Measurements from ENCODE around the gene CDRT4.

The CDRT4 gene

DNA sequence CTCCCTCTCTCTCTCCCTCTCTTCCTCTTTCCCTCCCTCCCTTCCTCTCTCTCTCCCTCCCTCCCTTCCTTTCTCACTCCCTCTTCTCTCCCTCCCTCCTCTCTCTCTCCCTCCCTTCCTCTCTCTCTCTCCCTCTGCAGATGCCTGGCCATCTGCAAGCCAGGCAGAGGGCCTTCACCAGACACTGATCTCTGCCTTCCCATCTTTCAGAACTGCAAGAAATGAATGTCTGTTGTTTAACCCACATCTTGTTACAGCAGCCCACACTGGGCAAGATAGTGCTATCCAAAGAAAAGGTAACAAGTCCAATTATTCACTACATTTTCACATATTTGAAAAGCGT, 26.2 kb upstream of the CDRT4 start:
- DNase-seq: no peak
- intact Hi-C loops (cut with DNase I): no loop called here

DNA sequence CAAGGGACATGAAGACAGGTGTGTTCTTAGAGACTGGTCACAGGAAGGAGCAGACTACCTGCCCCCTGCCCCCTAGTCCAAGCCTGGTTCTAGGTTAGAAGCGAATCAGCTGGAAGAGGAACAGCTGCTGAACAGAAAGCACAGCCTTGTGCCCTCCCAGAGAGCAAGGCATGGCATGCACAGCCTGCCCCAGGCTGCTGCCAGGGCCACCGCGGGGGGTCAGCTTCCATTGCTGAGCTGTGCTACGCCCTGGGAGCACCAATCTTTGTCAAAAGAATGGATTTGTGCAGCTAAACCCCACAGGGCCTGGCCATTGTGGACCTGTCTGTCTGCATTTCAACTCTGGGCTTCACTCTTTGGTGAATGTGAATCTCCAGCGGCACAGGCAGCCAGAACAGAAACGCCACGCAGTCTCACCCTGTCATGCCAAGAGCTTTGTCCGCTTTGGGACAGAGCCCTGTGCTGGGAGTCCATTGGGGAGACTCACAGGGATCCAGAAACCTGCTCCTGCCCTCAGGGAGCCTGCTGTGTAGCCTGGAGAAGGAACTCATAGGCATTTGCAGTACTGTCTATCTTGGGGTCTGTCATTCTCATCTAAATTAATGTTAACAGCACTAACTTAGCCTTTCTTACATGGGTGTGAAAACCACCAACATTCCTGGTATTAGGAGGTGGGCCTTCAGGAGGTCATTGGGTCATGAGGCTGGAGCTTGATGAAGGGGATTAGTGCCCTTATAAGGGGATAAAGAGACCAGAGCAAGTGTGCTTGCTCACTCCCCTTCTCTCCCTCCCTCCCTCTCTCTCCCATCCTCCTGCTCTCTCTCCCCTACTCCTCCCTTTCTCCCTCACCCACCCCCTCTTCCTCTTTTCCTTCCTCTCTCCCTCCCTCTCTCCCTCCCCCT, 25.6 kb upstream of the CDRT4 start:
- peak in 1 of 10 donors; percentile 24 for DNase-seq
- intact Hi-C loops (cut with DNase I): no loop called here

DNA sequence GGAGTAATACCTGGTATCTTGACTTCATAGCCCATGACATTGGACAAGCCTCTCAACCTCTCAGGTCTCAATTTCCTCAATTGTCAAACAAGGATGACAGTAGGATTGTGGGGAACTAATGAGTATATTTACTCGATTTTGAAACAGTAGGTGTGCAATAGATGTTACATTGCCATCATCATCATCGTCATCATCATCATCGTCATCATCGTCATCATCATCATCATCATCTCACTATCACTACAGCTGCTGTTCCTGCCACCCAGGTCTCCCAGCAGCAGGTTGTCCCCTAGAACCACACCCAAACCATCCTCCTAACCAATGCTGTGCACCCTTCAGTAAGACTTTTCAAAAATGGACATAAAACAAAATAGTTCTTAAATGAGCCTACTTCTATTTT, 24.8 kb upstream of the CDRT4 start:
- intact Hi-C loops (cut with DNase I): no loop called here
- no peak for DNase-seq

DNA sequence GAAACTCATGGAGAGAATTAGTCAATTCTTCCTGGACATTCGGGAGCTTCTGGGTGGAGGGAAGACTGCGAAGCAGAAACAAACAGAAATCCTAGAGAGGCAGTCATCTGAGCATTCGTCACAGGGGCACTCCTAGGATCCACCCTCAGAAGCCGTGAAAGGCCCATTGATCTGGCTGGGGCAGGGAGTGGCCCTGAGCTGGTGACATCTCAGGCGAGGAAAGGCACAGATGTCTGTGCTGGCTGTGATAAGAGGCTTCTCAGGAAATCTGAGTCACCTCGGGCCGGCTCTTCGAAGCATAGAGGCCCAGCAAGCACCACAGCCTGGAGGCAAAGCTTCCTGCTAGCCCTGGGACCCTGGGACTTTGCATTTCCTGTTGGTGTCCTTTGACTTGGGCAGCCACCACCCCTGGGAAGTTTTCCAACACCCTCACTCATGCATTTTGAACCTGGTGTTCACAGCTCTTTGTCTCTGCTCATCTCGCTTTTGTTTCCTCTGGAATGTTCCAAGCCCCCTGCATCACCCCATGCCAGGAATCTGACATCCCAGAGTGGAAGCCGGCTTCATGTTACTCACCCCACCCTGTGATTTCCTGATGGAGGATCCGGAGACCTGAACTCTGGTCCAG, 23.3 kb upstream of the CDRT4 start:
- intact Hi-C loops (cut with DNase I): no loop called here
- peak in 9 of 10 donors; percentile 33 to 94 (median 60) for DNase-seq

DNA sequence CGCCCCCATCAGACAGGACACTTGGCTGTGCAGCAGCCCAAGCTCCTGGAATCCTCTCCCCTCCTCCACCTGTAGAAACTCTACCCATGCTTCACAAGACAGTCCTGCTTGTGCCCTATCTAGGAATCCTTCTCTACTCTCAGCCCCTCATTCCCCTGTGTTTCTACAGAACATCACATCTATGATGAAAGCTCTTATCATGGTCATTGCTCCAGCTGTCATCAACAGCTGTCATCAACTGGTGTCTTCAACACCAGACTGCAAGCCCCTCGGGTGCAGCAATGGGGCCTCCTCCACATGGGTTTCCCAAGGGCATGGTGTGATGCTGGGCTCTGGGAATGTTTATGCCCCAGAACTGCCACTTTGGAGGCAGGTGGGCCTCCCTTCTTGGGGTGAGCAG, 21.1 kb upstream of the CDRT4 start:
- no peak for DNase-seq
- intact Hi-C loops (cut with DNase I): no loop called here

DNA sequence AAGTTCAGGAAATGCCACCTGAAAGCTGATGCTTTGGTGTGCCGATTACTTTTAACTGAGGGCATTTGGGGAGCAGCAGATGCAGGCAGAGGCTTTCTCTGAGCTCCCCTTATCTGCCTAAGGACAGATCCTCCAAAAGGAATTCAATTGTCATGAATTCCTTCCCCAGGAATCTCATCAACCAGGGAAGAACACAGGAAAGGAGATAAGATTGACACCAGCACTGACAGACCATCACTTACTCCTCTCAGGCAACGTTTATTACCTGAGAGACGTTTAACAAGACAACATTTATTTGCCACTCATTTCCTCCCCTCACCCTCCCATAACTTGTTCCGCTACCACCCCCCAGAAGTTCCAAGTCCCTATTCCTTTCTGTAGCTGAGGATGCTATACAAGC, 17.6 kb upstream of the CDRT4 start:
- intact Hi-C loops (cut with DNase I): no loop called here

DNA sequence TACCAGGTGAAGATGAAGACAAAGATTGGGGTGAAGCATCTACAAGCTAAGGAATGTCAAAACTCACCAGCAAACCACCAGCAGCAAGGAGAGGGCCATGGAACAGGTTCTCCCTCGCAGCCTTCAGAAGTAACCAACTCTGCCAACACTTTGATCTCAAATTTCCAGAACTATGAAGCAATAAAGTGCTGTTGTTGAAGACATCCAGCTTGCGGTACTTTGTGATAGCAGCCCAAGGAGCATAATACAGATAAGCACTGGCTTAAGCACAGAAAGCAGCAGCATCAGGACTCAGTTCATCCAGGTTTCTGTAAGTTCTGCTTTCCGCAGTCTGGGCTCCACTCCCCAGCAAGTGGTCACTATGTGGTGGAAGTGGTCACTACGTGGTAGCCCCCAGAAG, 16.0 kb upstream of the CDRT4 start:
- intact Hi-C loops (cut with DNase I): no loop called here
- DNase-seq: no peak

More for the DNA sequence above, 17.6 kb upstream of the CDRT4 start:
- no peak for DNase-seq

DNA sequence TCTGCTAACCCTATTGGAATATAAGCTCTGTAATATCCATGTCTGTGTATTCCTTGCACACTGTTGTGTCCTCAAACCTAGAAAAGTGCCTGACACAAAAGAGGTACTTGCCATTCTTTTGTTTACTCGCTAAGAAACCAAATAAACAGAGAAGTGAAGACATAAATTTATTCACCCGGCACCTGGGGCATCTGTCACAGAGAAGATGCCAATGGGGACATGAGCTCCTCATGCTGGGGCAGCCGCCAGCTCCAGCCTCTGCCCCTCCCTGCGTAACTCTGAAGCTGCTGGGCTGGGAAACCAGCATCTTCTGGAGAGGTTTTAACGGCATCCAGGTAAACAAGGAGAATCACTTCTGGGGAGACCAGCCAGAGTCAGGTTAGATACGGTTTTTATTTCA, 15.1 kb upstream of the CDRT4 start:
- no peak for DNase-seq
- intact Hi-C loops (cut with DNase I): no loop called here

DNA sequence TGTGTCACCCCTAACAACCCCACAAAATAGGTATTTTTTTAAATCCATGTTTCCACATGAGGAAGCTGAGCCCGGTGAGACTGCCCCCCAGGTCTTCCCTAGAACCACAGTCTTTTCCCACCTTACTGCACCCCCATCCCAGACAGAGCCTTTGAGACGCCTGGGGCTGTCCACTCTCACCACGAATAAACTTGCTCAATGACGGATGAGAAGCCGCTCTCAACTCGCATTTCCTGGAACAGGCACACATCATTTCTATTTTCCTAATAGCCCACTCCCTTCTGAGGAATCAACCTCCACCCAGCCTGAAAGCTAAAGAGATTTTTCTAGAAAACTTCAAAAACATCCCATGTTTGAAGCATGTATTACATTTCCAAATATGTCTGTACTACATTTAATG, 14.1 kb upstream of the CDRT4 start:
- intact Hi-C loops (cut with DNase I): no loop called here
- no peak for DNase-seq

DNA sequence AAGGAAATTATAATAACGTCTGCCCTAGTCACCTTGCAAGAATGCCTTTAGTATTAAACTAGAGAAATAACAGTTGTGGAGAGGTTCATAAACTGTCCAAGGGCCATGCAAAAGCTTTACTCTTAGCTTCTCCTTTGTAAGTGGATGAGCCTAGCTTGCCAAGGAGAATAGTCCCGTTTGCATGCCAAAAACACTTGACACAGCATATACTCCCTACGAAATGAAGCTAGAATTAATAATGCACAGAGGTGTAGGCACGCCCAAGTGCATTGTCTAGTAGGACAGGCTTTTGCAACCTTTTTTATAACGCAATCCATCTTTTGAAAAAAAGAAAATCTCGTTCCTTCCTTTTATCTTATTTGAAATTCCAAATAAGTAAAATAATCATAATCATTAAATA, 12.8 kb upstream of the CDRT4 start:
- intact Hi-C loops (cut with DNase I): no loop called here
- DNase-seq: no peak

DNA sequence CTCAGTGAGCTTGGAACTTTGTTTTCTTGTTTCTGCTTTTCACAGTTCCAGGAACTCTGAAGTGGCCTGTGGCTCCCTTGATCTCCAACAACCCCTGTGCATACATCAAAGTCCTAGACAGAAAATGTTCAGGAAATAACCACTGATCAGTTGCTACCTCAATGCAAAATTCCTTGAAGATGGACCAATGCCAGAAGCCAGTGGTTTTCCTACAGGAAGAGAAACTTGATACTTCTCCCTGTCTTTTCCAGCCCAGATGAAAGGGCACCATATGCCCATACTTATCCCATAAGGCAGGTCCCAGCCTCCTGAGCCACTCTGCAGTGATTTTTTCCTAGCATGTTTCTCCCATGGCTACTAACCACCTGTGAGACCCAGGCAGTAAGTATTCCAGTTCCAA, 12.3 kb upstream of the CDRT4 start:
- DNase-seq: no peak
- intact Hi-C loops (cut with DNase I): no loop called here

DNA sequence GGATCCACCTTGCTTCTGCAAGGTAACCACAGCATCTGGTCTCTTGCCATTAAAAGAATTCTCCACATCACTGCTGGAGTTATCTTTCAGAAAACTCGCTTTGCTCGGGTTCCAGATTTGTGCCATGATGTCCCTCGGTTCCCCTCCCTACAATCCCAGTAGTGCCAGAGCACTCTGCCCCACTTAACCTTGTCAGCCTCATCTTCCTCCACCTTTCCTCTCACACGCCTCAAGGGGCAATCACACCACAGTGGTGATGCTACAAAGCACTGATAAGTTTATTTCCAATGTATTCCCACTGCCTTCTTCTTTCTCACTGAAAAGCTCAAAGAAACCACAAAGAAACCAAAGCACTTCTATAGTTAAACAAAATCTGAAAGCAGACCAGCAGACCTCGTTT, 11.4 kb upstream of the CDRT4 start:
- no peak for DNase-seq
- intact Hi-C loops (cut with DNase I): no loop called here

DNA sequence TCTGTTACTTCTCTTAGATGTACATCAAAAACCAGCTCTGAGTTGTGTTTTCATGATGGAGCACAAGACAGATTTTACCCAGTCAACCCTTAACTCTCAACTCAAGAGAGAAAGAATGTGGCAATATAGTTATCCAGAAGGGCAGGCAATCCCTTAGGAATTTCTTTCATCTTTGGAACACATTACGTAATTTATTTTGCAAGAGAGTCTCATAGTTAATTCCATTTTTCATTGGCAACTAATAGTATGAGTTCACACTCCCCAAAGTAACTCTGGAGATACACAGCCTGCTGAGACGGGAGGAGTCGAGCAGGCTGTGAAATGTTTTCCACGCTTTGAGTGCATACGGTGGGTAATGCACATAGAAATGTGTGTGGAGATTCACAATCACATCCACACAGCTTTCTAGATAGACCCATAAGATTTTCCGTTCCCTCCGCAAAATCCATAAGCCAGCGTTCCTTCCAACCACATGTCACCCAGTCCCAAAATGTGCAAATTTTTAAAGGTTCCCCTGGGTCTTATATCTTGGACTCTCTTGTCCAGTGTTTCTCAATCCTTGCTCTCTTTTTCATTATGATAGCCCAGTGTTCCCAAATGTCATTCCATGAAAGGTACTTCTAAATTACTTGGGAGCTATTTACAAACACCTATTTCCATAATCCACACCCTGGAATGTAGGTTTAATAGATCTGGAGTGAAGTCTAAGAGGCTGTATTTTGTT, 8.4 kb upstream of the CDRT4 start:
- intact Hi-C loops (cut with DNase I): no loop called here

DNA sequence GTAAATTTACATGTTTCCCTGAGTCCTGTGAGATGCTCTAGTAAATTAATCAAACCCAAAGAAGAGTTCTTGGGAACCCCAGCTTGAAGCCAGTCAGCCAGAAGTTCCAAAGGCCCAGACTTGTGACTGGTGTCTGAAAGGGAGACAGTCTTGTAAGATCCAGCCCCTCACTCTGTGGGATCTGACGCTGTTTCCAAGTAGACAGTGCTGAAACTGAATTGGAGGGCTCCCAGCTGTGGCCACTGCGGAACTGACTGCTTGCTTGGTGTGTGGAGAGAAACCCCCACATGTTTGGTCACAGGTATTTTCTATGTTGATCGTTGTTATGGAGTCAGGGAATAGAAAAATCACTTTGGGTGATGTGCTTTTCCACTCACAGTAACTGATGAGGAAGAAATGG, 5.5 kb upstream of the CDRT4 start:
- intact Hi-C loops (cut with DNase I): no loop called here

More for the DNA sequence above, 8.4 kb upstream of the CDRT4 start:
- no peak for DNase-seq

DNA sequence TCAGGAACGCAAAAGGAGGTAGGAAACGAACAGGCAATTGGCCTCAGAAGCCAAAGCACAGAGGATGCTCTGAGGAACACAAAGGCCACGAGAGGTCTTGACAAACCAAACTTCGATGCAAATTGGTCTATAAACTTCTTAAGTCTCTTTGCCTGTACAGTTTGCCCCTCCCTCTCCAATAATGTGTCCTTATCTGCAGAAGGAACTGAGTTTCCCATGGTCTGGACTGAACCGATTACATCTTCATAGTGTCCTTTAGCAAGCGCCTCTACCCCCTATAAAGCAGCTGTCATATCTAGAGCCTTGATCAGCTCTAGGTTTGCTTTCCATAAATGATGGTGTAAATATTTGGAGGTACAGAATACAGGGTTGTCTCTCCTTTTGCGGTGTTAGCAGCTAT, 3.1 kb upstream of the CDRT4 start:
- intact Hi-C loops (cut with DNase I): no loop called here
- DNase-seq: no peak

More for the DNA sequence above, 5.5 kb upstream of the CDRT4 start:
- no peak for DNase-seq

DNA sequence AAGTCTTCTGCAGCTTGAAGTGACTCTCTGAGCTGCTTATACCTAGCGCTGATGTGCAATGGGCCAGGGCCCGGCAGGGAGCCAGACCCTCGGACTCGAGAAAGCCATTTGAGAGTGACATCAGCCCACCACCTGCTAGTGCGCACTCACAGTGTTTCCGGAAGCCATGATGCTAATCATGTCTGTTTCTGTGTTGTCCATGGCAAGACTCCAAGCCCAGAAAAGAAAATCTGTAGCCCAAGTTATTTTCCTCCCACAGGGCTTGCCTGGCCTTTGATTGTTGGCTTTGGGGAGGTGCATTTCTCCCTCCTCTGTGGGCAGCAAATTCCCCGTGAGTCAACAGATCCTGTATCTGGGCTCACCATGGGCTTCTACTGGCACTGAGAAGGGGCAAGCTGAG, 1.8 kb upstream of the CDRT4 start:
- intact Hi-C loops (cut with DNase I): no loop called here
- no peak for DNase-seq

DNA sequence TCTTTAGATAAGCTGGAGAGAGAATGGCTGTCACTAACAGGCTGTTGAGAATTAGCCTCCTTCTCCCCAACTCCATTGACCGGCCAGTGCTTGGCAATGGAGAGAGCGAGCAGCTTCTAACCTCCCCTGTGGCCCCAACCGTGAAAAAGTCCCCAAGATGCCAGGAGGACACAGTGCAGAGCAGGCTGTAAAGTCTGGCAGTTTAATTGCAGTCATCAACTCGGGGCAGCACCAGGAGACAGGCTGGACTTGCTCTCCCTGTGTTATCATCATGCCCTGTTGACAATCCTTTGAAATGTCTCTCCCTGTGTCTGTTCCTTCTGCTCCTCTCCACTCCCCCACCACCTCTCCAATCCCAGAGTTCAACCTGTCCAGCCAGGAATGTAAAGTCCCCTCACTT, 705 bp upstream of the CDRT4 start:
- DNase-seq: no peak
- intact Hi-C loops (cut with DNase I): no loop called here

DNA sequence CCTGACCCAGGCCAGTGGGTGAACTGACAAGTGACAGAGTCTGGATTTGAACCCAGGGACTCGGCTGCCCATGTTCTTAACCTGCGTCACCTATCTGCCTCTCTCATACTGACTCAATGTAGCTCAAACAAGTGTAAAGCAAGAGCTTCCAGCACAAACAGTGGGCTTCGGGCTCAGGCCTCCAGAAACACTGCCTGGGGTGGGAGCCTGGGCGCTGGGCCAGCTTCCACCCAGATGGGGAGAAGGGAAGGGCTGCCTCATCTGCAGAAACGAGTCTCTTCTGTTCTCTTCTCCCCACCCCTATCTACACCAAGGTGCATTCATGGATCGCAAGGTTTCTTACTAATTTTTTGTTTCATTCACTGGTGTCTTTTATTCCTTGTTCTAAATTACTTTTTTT, 1.3 kb downstream of the CDRT4 start:
- intact Hi-C loops (cut with DNase I): no loop called here
- DNase-seq: no peak

DNA sequence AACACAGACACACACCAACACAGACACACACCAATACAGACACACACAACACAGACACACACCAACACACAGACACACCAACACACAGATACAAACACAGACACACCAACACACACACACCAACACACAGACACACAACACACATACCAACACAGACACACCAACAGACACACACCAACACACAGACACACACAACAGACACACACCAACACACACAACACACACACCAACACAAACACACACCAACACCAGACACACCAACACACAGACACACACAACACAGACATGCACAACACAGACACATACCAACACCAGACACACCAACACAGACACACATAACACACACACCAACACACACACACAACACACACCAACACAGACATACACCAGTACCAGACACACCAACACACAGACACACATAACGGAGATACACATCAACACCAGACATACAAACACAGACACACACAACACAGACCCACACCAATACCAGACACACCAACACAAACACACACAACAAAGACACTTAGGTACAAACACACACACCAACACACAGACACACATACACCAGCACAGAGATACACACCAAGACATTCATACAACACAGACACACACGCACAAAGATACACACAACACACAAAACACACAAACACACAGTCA, 2.2 kb downstream of the CDRT4 start:
- DNase-seq: no peak
- intact Hi-C loops (cut with DNase I): no loop called here

DNA sequence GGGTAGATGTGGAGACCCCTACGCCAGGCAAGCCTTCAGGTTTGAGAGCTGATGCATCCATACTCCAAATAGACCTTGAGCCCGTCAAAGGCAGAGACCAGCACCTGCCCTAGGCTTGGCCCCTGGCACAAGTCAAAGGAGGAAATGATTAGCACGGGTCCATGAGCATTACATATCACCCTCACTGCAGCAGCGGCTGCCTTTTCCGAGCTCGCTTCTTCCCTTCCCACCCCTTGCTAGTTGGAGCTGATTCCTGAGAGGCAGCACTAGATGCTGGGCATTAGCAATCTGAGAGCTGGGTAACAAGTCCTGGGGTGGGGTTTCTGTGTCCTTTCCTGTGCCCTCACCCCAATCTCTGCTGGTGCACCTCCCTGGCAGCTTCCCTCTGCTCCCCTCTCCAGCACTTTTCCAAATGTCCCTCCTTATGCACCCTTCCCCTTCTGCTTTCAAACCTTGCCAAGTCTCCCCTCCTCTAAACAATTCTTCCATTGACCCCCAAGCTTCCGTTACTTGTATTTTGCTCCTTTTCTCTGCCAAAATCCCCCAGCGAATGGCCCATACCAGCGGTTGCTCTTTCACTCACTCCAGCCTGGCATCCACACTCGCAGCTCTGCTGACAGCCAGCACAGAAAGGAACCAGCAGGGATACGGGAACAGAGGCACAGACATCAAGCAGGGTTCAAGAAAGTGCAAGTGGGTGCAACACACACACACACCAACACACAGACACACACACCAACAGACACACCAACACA, 3.0 kb downstream of the CDRT4 start:
- peak in 1 of 10 donors; percentile 16 for DNase-seq
- intact Hi-C loops (cut with DNase I): no loop called here

Data from posterior cingulate gyrus (tissue), 11 donors.